ENCODE data around the gene WWP2.
"Not testable (repeated sequence)": the region's sequence is repeated elsewhere in the genome, so short reads cannot be mapped to it uniquely, and the experiment has no call there.

Gene WWP2

DNA sequence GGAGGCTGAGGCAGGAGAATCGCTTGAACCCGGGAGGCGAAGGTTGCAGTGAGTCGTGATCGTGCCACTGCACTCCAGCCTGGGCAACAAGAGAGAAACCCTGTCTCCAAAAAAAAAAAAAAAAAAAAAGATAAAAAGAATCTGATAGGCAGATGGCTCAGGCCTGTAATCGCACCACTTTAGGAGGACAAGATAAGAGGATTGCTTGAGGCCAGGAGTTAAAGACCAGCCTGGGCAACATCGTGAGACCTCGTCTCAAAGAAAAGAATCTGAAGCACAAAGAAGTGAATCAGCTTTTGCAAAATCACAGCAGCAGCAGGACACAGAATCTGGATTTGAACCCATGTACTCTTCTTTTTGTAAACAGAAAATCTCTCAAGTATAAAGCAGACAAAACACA is 15.0 kb upstream of the WWP2 start:
- DNase-seq, result no peak

DNA sequence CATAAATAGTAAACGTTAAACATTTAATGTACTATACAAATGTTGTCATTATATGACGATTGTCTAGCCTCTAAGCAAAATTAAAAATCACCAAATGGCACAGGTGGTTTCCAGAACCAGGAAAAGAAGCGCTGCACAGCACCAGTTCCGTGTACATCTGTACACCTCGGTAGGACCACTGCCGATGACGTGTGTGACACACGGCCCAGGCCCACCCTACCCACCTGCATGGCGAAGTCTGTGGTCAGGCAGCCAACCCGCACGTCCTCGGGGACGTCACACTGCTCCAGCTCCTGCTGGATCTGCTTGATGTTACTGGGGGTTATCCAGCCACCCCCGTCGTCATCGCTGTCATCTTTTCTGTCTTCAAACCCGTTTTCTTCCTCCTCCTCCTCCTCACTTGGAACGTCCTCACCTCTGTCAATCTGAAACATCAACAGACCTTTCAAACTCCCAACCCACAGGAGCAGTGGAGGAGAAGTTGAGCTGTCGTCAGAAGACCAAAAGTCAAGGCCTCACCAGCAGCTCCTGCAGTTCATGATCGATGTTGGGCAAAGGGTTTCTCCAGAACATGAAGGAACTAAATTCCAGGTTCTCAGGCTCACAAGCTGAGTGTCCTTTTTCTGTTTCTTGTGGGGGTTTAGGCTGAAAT is 13.3 kb upstream of the WWP2 start:
- DNase-seq, result no peak

DNA sequence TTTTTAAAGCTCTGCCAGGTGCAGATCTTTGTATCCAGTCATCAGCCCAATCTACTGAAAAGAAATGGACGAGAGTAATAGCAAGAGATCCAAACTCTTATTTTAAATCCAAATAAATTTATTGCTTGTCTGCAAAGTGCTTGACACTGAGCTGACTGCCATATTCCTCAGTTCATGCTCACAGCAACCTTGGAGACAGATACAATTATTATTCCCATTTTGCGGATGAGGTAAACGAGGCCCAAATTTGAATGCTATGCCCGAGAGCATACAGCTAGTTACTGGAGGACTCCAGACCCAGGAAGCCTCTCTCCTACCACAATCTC is 8.0 kb upstream of the WWP2 start:
- no peak for DNase-seq

DNA sequence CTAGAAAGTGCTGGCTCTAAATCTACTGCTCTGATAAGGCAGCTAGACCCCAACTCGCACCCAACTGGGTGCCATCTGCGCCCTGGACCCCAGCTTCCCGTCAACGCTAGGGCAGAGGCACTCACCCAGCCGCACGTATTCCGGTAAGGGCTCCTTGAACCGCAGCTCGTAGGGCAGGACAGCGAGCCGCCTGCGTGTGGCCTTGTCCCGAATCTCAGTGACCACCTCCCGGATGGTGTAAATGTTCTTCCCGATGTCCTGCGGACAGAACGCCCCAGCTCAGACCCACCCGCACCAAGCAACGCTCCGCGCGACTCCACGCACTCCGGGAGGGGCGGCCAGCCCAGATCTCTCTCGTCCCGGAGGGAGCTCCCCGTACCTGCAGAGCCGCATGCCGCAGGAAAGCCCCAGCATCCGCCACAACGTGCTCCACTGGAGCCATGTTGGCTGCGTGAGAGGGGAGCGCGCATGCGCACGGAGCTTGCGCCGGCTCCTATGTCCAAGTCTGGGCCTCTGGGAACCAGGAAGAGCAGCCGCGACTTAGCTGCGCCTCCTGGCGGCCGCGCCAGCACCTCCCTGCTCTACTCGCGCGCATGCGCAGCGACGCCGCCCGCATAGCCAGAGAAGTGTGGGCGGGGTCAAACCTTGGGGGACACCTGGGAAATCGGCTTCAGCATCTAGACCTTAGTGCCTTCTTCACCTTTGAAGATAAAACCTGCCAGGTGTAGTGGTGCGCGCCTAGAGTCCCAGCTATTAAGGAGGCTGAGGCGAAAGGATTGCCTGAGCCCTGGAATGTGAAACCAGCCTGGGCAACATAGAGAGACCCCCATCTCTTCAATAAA is 7.4 kb upstream of the WWP2 start, which contains the start of gene NOB1:
Gene NOB1 (minus strand): TSS at position 458 of the 842 bp plus-strand sequence. CDS start 16 bp downstream, at position 442.
- DNase-seq, result peak; percentile 73

DNA sequence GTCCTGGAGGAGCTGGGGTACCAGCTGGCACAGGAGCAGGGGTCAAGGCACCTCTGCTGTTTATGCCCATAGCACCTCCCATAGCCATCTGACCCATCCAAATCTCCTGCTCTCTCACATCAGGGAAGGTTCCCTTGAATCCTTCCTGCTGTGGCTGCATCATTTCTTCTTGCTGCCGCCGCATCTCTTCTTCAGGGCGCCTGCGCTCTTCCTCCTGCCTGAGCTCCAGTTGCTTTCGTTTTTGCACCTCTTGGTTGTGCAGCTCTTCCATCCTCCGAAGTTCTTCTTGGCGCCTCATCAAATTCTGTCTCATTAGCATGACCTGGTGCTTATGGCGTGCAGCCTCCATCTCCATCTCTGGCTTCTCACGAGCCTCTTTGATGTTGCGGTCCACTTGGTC is 5.4 kb upstream of the WWP2 start:
- no peak for DNase-seq

DNA sequence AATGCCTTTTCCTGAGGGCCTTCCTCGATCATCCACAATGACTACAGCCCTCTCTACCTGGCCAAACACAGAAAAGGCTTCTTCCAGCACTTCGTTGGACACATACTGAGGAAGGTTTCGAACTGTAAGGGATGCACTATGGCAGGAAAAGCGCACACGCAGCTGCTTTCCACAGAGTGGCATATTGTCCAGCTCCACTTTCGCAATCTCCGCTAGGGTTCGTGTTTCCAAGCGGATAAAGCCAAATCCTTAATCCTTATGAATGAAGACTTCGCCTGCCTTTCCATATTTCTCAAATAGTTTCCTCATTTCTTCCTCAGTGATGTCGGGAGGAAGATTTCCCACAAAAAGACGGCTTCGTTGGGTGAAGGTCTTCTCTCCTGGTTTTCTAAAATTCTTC is 4.8 kb upstream of the WWP2 start:
- not testable (repeated sequence) for DNase-seq

DNA sequence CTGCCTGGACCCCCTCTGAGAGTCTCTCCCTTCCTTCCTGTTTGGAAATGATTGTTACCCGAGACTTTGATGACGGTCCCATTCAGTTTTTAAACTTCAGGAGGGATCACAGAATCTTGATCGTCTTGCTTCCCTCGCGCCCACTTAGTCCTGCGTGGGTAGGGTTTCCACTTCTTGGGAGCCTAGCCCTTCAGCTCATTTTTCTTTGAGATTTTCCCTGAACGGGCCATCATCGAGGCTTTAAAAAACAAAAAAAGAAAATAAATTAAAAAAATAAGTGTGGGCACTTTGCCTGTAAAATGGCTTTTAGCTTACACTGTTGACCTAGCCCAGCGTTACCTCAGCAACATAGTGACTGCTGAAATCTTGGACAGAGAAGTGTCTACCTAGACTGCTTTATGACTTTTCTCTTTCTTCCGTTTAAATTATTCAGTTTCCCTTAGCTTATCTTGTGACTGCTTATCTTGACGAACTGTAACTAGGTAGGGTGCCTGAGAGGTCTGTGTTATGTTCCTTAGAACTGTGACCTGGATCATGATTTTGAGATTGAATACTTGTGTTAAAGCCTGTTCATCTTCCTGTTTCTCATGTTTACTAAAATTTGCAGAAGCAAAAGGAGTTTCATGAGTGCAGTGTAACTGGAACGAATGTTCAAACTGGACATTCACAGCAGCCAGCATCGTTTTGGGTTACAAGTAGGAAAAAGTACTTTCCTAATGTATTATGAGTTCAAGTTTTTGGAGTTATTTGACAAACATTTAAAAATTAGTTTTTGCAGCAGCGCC is 874 bp downstream of the WWP2 start:
- DNase-seq, result no peak

DNA sequence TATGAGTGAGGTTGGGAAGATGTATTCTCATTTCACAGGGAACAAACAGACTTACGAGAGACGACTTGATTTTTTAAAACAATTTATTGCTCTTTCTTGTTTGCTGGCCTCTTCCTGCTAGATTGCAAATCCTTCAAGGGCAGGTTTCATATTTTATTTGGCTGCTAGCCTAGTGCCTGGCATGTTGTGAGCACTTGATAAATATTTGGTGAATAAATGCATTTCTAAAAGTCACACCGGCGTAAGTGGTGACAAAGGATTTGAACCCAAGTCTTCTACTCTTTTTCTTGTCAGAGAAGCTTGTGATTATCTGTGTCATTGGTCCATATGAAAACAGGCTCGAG is 1.4 kb downstream of the WWP2 start:
- DNase-seq, result no peak

DNA sequence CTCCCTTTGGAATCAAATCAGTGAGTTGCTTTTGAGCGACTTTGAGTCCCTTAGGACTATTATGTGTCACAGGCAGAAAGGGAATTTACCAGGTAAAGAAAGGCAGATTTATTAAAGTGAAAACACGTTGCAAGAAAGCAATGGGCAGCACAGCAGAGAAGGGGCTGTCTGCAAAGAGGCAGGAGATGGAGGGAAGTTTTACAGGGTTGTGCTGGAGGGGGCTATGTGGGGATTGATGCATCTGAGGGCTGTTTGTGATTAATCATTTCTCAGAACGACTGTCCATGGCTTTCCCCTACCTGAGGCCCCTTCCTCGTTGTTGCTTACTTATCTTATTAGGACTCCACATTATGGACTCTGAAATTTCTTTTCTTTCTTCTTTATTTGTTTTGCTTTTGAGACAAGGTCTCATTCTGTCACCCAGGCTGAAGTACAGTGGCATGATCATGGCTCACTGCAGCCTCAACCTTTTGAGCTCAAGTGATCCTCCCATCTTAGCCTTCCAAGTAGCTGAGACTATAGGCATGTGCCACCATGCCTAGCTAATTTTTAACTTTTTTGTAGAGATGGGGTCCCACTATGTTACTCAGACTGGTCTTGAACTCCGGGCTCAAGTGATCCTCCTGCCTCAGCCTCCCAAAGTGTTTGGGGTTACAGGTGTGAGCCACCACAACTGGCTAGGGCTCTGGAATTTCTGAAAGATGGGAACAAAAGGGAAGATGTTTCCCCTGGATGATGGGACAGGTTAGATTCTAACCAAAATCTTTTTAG is 5.5 kb downstream of the WWP2 start:
- no peak for DNase-seq

DNA sequence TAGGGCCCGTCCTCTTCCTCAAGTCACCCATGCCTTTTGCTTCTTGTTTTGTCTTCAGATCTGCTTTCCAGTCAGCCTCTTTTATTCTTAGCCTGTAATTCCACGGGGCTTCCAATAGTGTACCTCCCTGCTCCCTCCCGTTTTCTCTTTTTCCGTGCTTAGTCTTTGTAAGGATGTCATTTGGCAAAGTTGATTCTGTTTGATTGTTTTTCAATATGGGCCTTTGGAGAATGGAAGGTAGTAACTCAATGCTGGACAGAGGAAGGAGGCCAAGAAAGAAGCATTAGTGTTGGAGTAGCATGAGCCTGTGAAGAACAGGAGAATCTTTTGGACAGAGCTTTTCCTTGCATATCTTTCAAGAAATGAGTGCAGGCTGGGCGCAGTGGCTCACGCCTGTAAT is 6.5 kb downstream of the WWP2 start:
- DNase-seq, result no peak

DNA sequence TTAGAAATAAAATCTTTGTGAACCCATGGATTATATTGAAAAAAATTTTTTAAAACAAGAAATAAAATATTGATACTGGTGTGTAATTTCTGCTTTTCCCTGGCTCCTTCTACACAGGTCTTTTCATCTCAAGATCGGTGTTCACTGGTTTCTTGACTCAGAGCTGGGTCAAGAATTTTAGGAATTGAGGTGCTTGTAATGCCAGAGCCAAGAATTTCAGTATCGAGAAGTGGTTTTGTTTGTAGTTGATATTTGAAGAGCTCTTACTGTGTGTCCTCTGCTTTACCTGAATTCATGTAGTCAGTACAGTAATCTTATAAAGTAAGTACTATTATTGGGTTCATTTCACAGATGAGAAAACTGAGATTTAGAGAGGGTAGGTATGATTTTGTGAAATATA is 7.3 kb downstream of the WWP2 start:
- DNase-seq, result no peak

DNA sequence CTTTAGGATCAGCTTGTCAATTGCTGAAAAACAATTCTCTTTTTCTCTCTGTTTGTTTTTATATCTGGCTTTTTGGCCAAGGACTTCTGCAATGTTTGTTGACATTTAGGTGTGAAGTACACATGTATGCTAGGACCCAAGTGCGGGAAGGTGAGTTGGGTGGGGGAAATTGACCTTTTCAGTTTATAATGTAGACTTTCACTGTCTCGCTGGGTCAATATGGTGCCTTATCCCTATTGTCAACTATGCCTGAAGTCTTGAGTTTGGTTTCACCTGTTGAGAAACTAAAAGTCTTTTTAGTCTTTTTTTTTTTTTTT is 9.5 kb downstream of the WWP2 start:
- DNase-seq, result no peak

DNA sequence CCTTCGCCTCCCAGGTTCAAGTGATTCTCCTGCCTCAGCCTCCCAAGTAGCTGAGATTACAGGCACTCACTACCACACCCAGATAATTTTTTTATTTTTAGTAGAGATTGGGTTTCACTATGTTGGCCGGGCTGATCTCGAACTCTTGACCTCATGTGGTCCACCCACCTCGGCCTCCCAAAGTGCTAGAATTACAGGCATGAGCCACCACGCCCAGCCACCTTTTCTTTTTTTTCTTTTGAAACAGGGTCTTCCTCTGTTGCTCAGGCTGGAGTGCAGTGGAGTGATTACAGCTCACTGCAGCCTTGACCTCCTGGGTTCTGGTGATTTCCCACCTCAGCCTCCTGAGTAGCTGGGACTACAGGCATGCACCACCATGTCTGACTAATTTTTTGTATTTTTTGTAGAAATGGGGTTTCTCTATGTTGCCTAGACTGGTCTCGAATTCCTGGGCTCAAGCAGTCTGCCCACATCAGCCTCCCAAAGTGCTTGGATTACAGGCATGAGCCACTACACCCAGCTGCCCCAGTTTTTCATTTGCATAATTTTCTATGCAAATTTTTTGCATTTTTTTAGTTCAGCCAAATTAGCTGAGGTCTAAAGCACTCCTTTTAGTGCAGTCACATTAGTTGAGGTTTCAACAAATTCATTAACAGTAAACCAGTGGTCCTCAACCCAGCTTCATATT is 11.3 kb downstream of the WWP2 start:
- no peak for DNase-seq

DNA sequence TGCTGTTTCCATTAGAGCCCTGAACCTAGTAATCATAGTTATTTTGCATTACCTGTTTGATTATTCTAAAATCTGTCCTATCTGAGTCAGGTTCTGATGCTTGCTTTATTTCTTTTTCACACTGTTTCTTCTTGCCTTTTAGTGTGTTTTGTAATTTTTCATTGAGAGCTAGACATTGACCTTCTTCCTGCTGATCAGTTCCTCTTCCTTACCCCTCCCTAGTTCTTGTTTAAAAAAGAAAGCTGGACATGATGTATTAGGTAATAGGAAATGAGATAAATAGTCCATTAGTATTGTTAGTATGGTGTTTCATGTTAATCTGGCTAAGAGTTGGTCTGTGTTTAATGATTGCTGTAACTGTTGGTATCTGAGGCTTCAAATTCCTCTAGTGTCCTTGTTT is 13.4 kb downstream of the WWP2 start:
- no peak for DNase-seq

DNA sequence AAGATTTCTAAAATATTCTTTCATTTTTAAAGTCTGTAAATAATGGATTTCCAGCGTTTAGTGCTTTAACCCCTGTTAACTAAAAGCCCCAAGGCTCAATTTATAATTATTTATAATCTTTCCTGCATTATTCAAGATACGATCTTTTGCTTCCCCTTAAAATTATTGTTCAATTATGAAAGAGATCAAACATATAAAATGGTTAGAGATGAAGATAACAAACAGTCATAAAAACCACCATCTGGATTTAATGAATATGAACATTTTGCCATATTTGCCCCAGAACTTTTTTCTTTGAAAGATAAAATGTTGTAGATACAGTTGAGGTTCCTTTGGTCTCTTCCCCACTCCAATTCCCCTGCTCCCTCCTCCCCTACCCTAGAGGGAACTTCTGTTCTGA is 17.6 kb downstream of the WWP2 start:
- no peak for DNase-seq

DNA sequence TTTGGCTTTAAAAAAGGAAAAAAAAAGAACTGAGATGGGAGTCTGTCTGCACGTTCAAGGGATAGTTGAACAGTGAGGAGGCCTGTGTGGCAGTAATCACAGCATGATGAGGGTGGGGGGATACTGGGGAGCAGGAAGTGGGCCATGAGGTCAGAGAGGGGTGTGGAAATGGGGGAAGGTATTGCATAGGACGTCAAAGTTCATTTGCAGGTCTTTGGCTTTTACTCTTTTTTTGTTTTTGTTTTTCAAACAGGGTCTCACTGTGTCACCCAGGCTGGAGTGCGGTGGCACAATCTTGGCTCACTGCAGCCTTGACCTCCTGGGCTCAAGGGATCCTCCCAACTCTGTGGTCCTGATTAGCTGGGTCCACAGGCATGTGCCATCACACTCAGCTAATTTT is 19.0 kb downstream of the WWP2 start:
- DNase-seq, result no peak

DNA sequence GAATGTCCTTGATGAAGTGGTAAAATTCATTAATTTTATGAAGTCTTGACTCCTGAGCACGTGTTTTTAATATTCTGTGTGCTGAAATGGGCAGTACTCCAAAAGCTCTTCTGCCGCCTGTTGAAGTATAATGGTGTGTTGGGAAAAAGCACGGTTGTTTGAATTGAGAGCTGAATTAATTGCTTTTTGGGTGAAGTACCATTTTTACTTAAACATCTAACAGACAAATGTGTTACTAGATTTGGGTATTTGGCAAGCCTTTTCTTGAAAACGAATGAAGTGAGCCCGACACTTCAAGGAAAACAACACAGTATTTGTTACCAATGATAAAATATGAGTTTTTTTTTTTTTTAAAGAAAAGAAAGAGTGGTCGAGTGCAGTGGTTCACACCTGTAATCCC is 22.5 kb downstream of the WWP2 start:
- DNase-seq, result peak; percentile 52

DNA sequence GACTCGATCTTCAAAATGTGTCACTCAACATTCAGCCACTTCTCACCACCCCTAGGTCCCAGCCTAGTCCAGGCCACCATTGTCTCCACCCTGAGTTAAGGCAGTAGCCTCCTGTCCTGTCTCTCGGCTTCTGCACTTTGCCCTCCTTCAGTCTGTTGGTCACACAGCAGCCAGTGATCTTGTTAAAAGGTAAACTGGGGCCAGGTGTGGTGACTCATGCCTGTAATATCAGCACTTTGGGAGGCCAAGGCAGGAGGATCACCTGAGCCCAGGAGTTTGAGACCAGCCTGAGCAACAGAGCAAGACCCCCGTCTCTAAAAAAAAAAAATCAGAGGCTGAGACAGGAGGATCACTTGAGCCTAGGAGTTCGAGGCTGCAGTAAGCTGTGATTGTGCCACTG is 25.8 kb downstream of the WWP2 start:
- DNase-seq, result no peak

DNA sequence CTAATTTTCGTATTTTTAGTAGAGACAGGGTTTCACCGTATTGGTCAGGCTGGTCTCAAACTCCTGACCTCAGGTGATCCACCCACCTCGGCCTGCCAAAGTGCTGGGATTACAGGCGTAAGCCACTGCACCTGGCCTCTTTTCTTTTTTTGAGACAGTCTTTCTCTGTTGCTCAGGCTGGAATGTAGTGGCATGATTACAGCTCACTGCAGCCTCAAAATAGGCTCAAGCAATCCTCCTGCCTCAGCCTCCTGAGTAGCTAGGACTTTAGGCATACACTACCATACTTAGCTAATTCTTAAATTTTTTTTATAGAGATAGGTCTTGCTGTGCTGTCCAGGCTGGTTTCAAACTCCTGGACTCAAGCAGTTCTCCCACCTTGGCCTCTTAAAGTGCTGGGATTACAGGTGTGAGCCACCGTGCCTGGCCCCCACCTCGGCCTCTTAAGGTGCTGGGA is 29.3 kb downstream of the WWP2 start:
- DNase-seq, result not testable (repeated sequence)

DNA sequence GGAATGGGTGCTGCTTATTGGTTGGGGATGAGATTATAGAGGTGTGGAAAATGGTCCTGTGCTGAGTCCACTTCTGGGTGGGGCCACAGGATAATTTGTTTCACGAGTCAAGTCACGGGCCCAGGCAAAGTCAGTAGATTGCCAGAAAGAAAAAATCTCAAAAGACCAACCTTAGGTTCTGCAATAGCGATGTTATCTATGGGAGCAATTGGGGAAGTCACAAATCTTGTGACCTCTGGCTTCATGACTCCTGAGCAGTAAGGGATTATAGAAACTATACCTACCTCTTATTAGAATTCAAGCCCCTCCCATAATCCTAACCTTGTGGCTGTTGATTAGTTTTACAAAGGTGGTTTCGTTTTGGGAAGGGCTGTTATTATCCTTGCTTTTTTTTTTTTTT is 31.4 kb downstream of the WWP2 start:
- no peak for DNase-seq

DNA sequence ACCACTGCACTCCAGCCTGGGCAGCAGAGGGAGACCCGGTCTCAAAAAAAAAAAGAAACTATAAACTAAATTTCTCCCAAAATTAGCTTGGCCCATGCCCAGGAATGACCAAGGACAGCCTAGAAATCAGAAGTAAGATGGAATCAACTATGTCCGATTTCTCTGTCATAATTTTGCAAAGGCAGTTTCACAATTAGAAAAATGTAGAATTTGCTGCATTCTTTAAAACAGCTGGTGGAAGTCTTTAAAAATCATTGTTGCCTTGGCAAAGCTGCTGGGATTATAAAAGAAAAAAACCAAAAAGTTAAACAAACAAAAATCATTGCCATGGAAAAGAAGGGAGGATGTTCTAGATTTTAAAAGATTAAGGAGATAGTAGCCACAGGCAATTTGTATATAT is 32.4 kb downstream of the WWP2 start:
- no peak for DNase-seq

DNA sequence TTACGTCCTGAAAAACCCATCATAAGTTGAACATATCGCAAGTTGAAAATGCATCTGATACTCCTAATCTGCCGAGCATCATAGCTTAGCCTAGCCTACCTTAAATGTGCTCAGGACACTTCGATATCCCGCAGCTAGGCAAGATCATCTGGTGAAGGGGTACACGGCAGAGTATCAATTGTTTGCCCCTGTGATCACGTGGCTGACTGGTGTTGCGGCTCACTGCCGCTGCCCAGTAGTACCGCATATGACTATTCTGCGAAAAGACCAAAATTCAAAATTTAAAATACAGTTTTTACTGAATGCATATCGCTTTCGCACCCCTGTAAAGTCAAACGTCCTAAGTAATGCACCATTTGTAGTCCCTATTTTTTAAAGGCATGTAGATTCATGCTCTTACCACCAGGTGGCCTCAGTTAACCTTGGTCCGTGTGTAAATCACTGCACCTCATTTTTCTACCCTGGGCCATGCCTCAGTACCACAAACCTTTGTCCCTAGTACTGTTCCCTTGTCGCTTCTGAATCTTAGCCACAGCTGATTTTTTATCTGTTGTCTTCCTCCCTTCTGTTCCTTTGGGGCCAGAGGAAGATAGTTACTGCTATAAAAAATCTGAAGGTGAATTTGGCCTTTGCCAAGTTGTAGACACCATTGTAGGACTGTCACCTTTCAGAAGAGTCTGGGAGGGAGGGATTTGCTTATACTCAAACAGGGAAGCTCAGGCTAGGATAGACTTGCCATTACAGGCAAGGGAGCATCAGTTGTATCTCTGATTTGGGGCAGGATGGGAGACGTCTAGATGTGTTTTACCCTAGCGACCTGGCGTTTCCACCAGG is 34.4 kb downstream of the WWP2 start:
- DNase-seq, result peak; percentile 3
